C4-2B (cell line): ENCODE data around the gene SH3GL3.

Experiments used
- CTCF ChIP-seq: fragments of 450-650 bp; conservative IDR thresholded peaks from 2 replicates; pipeline ENCODE4 v1.5.1; 2017; ENCODE audit warnings: mild to moderate bottlenecking
- ZFX ChIP-seq: fragments of 450-650 bp; IDR thresholded peaks from 2 replicates; pipeline ENCODE4 v1.6.1; 2017

DNA sequence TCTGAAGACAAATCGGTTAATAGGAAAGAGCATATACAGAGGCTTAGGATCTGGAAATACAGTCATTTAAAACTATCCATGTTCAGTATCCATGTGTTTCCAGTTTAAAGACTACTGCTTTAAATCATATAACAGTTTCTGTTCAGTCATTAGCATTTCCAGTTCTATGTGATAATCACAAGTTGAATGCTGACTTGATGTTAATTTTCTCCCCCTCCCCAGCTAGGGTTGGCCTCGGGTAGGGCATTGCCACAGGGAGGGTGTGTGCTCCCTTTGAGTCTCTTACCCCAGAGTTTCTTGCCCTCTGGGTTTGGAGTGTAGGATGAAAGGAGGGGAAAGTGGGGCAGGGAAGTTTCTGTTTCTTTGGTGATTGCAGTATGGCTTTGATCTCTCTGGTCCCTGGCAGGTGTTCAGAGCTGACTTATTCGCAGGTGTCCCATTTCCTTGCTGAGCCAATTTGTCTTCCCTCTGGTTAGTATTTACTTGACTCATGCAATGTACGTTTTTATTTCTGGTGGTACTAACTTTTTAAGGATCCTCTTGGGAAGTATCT lies 86.3 kb downstream of the SH3GL3 start:
- TF ChIP-seq CTCF (no peak), ZFX (no peak)
